Cerebellar nuclear complex (tissue), 1 donor: ENCODE data around the gene ZC3H4.
A peak's percentile ranks its signal among the peaks of the same experiment; 100 is the strongest.
"Not testable (repeated sequence)": the region's sequence is repeated elsewhere in the genome, so short reads cannot be mapped to it uniquely, and the experiment has no call there.

Experiments used
- DNase-seq, 2 experiments: peaks; one replicate each; lab custom pipeline; 2025; lab: John Stamatoyannopoulos, UW

Gene ZC3H4

DNA sequence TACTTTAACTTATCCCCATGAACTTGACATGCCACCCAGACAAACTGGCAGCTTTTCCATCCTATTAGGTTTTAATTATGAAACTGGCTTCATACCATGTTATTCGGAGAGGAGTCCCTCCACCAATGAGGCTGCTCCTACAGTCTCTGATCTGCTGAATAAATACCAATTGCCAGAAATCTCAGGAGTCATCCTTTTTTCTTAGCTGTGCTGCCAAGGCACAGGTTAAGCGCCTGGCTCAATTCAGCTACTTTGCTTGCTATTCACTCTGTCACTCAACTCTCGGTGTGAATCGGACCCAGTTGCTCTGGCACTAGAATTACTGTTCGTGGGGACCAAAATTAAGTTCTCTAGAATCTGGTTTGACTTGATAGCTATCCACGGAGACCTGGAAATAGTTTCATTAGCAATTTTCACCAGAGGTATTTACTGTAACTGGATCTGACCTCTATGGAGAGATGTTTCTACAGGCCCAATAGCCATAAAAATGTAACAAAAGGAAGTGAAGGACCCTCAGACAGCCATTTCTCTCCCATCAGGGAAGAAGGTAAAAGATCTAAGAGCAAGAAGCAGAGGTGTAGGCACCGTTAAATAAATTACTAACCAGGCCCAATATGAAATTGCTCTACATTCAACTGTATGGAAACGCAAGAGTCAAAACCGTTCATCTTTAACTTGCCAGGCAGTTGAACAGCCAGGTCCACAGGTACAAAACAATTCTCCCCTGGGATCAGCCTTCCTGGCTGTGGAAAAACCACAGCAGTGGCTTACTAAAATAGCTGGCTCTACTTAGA is 5.4 kb downstream of the ZC3H4 start:
- DNase-seq = no peak

DNA sequence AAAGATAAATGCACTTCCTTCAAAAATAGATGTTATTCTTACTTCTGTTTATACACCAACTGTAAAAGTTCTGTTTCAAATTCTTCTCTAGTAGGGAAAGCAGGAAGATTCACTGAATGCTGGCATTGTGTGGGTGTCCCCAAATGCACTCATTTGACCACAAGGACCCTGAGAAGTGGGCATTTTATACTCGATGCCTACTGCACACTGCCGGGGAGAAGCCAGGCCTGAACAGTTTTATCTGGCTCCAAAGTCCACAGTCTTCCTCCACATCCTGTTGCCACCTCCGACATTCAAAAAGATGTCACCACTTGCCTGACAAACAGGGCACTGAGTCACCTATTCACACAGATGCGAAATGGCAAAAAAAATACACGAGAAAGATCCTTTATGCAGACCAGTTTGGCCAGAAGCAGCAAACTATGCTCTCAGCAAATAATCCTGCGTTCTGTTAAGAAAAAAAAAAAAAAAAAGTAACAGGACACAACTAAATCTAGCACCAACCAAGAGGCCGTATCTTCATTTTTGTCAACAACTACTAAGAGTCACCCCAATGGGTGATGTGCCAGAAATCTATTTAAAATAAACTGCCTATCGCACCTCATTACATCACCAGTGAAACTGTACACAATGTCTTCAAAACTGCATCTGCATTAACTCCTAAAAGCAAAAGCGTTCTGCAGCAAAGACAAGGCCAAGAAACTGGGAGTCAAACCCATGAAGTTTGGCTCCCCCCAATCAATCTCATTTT is 6.2 kb downstream of the ZC3H4 start:
- no peak for DNase-seq

DNA sequence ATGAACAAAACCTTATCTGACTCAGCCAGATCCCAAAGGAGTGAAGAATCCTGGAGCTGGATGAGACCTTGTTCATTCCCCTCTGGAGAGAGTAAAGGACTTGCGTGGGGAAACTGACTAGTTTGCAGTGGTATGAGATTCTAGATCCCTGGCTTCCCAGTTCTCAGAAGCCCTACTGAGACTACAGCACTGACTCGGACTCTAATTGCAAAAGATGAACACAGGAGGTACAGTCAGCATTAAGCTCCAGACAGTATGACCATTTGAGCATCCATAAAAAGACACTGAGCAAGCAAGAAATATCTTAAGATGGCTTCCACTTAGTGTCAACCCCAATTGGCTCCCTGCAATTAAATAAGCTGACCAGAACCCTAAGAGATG is 6.8 kb downstream of the ZC3H4 start:
- DNase-seq = no peak

DNA sequence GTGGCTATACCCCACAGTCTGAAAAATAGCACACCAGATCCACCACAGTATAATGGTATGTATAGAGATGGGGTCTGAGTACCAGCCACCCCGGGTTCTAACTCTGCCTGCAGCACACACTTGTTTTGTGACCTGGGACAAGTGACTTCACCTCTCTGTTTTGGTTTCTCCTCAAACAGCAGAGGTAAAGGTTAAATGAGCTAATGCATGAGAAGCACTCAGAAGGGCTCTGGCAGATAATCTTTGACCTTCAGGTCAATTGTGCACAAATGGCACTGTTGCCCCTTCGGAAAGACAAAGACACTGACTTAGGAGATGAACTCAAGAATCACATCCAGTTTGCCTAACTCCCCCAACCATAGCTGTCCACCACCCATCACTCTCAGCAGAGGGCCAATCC is 7.7 kb downstream of the ZC3H4 start:
- no peak for DNase-seq

DNA sequence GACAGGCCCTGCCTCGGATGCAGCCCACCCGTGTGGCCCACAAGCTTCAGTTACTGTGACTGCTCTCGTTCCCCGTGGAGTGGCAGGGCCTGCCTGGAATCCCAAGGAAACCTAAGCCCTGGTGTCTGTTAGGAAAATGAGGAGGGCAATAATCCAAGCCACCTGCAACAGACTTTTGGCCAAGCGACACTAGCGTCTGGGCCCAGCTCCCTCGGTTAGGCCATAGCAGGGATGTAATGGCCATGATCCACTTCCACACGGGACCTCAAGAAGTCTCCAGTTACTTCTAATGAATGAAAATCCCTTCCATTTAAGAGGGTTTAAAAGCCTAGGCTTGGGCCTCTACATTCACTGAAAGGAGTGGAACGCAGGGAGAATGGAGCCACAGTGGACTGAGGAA is 8.9 kb downstream of the ZC3H4 start:
- peak in 1 of 2 experiments; percentile 43 for DNase-seq

DNA sequence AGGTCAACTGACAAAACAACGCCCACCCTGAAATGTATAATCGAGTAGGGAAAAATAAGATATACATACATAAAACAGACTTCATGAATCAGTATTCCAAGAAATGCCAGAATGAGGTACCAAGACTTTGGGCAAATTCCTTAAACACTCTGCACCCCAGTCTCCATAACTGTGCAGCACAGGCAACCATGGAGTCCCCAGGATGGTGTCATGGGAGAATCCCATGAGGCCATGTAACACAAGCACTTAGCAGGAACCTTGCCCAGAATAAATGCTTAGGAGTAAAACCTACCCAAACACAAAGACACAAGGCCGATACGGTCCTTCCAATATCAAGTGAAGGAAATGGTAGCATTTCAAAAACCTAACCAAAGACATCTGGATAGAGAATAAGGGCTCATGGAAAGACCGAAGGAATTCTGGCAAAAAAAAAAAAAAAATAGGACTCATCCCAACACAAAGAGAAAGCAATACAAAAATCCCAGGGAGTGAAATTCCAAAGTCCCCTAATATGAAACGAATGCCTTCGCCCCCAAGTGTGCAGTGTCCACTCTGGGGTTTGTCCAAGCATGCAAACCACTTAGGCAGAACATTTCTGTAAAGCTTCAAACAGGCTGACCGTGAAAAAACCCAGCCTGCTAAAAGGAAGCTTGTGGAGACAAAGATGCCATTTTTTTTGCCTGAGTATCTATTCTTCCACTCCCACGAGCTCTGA is 11.1 kb downstream of the ZC3H4 start:
- no peak for DNase-seq

DNA sequence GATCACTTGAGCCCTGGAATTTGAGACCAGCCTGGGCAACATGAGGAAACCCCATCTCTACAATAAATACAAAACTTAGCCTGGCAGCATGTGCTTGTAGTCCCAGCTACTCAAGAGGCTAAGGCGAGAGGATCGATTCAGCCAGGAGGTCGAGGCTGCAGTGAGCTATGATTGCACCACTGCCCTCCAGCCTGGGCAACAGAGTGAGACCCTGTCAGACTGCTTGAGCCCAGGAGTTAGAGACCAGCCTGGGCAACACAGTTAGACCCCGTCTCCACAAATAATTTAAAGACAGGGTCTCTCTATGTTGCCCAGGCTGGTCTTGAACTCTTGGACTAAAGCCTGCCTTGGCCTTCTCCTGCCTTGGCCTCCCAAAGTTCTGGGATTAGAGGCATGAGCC is 12.5 kb downstream of the ZC3H4 start:
- DNase-seq = not testable (repeated sequence)

DNA sequence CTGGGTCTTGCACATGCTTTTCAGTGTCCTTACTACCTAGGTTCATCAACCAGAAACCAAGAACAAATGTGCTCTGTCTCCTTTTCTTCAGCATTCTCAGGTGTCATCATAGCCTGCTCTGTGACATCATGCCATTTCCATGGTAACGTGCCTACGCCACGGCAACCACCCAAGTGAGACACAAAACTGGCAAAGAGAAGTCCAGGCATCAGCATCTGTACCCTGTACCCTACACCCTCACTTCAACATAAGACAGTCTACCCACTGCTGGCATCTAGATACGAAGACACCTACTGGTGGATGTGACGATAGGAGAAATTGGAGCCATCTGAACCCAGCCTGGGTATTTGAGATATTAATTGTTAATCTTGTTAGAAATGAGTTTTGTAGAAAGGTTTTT is 13.3 kb downstream of the ZC3H4 start:
- DNase-seq = no peak

DNA sequence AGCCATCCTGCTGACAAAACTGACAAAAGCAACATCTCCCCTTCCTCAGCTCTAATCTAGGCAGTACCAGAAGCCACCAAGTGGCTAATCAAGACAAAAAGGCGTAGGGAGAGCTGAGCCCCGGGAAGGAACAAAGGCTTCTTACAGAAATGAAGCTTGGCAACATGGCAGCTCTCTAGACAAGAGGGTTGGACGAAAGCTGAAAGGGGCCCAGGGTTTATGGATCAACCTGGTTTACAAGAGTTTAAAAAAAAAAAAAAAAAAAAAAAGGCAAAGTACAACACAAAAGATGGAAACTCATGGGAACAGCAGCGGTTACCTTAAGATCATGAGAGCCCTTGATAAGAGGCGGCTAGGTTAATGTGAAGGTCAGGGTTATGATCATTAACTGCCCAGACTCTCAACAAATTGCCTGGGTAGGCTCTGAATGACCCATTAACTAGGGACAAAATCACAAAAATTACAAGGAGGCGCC is 14.0 kb downstream of the ZC3H4 start:
- no peak for DNase-seq

DNA sequence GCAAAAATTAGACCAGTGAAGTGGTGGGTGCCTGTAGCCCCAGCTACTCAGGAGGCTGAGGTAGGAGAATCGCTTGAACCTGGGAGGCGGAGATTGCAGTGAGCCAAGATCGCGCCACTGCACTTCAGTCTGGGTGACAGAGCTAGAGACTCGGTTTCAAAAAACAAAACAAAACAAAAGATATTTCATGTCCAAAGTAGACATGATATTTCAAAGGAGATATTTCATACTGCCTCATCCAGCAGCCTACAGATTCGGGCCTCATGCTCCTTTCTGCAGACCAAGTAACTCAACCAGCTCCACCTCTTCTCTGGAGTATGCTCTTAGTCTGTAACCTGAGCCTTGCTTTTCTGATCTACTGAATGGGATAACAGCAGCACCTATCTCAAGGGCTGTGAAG is 15.0 kb downstream of the ZC3H4 start:
- DNase-seq = no peak

DNA sequence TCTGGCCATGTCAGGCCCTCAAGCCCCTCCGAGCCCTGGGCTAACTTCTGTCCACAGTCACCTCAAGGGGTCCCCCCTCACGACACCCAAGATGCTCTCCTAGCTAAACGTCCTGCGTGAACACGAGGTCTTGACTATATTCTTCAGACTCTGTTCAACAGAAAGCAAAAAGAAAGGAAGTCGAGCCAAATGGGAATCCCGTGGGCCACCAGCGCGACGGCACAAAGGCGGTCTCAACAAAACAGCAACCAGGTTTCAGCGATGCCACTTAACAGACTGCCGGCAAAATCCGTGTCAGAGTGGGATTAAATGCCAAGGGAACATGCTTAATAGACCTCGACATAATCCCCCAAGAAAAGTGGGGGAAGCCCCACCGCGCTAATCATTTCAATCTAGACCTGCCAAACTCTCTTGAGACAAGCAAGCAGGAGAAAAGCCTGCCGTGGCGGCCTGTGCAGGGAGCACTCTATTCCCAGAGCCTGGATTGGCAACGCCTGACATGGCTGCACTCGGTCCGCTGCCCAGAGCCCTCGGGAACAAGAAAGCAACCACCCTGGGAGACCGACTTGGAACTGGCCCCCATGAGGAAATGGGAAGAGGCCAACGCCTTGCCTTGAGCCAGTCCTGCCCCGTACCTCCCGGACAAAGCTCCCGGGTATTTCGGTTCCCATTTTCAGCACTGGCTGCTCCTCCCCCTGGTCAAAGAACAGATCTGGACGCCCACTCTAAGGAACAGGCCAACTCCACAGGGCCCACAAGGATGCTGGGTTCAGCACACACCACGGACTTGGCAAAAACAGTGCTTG is 16.0 kb downstream of the ZC3H4 start:
- DNase-seq = no peak

DNA sequence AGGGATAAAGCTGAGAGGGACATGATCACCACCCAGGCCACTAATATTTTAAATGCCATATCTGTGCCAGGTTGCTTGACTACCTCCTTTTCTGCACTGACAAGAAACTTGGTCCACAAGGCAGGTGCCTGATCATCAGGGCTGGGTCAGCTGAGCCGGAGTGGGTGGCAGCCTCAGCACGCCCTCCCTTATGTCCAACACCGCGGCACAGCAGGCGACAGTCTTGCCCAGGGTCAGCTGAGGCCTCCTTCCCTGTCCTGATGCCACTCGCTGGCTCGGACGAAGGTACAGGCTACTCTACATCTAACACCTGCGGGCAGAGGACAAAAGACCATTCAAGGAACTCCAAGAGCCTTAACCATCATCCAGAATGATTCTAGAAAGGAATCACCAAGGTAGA is 16.9 kb downstream of the ZC3H4 start:
- DNase-seq = no peak

DNA sequence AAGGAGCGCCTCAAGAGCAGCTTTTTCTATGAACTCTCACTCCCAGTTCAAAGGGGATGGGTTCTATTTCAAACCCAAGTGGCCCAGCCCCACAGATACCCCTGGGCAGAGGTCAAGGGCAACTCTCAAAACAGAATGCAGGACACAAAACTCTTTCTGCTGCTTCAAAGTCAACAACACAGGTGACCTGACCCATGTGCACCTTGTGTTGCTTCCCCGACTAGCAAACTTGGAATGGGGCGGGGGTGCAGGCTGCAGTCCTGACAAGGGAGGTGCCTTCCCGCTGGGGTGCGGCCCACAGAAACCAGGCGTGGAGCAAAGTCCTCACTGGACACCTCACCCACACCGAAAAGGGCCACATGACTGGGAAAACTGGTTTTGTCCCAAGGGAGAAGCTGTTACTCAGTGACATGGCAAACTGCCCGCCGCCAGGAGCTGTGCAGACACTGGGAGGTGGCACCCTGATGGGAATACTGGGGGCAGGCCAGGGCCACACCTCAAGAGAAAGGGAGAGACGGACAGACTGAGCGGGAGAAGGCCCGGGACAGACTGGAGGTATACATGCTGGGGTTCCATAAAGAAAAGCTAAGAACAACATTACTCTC is 17.4 kb downstream of the ZC3H4 start:
- no peak for DNase-seq

DNA sequence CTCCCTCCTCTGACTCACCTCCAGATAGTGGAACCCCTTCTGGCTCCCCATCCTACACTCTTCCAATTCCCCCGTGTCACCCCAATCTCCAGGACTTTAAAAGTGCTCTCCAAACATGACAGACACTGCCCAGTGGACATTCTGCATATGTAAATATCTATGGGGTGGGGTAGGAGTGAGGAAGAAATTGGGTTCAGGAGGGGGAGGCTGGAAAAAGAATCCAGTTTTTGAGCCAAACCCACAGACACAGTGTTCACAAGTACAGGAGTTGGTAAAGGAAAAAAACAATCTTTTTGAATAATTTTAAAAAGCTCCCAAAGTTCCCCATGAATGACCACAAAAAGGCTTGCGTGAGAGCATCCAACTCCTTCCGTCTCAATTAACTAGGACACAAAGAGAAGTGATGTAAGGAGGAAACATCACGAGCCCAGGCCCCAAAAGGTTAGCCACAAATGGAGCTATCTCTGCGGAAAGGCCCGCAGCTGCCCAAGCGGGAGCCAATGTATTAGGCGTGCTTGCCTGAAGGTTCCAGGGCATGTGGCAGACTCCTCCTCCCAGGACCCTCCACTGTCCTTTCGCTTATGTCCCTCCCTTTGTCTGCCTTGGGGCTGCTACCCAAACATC is 18.0 kb downstream of the ZC3H4 start:
- DNase-seq = no peak

DNA sequence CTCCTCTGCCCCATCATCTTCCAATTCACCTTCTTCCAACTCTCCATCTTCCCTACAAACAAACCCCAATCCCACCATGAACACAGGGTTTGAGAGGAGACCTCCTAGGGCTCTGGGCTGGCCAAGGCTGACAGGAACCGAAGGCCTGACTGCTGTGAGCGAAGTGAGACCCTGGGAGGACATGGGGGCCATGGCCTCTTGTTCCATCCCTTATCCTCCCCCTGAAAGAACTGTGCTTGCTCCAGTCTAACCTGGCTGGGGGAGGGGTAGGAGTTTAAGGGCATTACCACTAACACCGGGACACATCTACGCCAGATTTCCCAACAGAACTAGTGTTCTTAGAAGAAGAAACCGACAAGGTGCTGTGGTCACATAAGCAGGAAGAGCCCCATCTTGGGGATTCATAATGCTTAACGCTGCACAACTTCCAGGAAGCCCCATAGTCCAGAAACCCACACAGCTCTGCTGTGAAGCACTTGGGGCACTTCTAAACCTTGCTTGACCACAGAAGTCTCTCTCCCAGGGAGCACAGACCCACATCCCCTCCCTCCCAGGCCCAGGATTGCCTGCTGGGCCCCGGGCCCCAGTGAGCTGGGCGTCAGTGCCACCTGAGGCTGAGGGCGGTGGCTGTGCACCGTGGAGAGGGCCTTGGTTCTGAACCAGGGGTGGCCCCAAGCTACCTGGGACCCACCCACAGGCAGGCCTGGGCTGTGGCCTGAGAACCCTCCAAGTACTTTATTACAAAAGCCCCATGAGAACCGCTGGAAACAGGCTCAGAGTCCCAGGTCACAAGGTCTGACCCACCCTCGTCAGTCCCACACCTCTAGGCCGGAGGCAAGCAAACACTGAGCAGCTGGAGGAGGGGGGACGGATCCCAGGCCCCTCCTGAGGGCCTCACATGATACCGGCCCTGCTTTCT is 18.8 kb downstream of the ZC3H4 start:
- DNase-seq = no peak

DNA sequence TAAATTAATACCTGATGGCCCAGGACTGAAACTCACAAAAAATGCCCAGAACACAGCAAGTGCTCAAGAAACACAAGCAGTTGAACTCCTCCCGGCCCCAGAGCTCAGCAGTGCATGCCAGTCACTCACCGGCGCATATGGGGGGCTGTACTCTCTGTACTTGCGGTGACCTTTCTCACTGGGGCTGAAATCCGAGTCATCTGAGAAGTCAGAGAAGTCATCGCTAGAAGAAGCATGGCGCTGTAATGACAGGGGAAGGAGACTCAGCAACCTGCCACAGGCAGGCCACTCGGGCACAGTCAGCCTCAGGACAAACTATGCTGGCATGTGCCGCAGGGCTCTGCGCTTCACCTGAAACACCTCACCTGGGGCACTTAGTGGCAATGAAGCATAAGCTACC is 19.7 kb downstream of the ZC3H4 start:
- DNase-seq = no peak

DNA sequence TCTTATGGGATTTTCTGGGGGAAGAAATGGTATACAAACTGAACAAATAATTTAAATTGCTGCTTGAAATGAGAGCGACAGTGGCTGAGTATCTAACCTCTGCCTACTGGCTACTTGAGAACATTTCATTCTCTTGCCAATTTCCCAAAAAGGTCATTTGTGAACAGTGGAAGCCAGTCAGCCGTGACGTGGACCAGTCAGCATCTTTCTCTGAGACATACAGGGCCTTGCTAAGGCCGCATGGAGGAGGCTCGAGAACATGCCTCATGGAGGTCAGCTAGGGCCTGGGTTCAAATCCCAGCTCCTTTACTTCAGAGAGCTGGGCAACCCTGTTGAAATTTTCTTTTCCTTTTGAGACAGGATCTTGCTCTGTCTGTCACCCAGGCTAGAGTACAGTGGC is 20.3 kb downstream of the ZC3H4 start:
- DNase-seq = no peak

DNA sequence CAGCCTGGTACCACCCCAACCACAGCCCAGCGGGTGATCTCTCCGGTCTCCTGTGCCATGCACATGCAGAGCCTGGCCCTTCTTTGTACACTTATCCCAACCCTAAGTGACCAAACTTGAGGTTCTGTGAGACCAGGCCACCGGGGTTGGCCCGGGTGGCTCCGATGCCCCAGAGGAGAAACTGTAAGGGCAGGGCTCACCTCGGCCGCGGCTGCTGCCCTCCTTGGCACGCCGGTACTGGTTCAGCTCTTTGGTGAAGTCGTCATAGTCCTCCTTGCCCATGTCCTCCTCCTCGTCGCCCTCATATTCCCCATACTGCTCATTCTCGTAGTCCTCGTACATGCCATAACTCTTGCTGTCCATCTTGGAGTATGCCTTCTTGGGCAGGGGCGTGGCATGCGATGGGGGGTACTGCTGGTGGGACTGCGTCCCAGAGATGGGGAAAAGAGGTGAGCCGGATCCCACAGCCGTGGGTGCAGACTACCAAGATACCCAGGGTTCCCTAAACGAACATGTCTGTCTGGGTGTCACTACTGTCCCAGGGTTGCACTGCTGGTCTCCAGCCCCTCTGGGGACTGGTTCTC is 23.7 kb downstream of the ZC3H4 start:
- no peak for DNase-seq

DNA sequence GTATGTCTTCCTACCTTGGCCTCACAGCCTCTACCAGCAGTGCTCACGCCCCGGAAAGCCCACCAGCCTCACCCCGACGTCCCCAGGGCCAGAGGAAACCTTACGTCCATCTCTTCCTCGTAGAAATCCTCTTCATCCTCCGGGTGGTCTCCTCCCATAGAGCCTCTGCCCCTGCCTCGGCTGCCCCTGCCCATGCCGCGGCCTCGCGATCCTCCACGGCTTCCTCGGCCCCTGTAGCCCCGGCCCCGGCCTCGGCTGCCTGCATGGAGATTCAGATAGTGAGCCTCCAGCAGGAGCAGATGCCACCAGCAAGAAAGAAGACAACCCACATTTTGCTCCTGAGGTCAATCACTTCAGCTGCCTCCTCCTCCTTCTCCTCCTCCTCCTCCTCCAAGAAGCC is 27.3 kb downstream of the ZC3H4 start:
- no peak for DNase-seq
